Panc1 (cell line): ENCODE measurements around the gene MINDY4.

Source experiments
- CTCF ChIP-seq: fragments of 450-650 bp; IDR thresholded peaks from 2 replicates; pipeline ENCODE4 v1.5.1; 2017; ENCODE audit warnings: mild to moderate bottlenecking
- POLR2AphosphoS5 ChIP-seq: IDR thresholded peaks from 2 replicates; pipeline ENCODE4 v1.6.1; 2012; ENCODE audit warnings: mild to moderate bottlenecking, low read depth, low read length, moderate library complexity
- REST ChIP-seq, 2 experiments: IDR thresholded peaks; 2 replicates each; pipeline ENCODE4 v1.6.1; 2011 to 2012; ENCODE audit warnings: low read depth in 2 of 2, control low read depth in 1 of 2, low read length in 1 of 2, mild to moderate bottlenecking in 1 of 2, moderate library complexity in 1 of 2; ENCODE audit not compliant: insufficient read depth in 1 of 2
- SIN3A ChIP-seq: IDR thresholded peaks from 2 replicates; pipeline ENCODE4 v1.6.1; 2012; ENCODE audit warnings: low read depth, mild to moderate bottlenecking, low read length, moderate library complexity, borderline replicate concordance; ENCODE audit not compliant: insufficient read depth
- TCF7L2 ChIP-seq: IDR thresholded peaks from 2 replicates; pipeline ENCODE4 v1.6.1; 2011; ENCODE audit warnings: mild to moderate bottlenecking, low read depth, low read length, inconsistent platforms

GRCh38 chr7:30859202-30859939 is 88.2 kb downstream of the MINDY4 start:
- TF ChIP-seq CTCF (no peak), SIN3A (no peak), POLR2AphosphoS5 (no peak), REST (IDR thresholded peaks at IDR 0.05; ENCODE audit: insufficient read depth in 1 of 2, low read depth in 2 of 2, low read length in 1 of 2) (no peak), TCF7L2 (no peak)
